HG02943 (cell line): ENCODE results near the gene KRTAP10-4.
"Not testable (repeated sequence)": the region's sequence is repeated elsewhere in the genome, so short reads cannot be mapped to it uniquely, and the experiment has no call there.

ENCODE experiments used
- ATAC-seq: cut with Tn5 transposase; IDR thresholded peaks from one replicate; pipeline ENCODE4 v1.9.1; 2021; ENCODE audit warnings: mild to moderate bottlenecking, low read depth, moderate library complexity; ENCODE audit not compliant: unreplicated experiment

Gene KRTAP10-4, protein sequence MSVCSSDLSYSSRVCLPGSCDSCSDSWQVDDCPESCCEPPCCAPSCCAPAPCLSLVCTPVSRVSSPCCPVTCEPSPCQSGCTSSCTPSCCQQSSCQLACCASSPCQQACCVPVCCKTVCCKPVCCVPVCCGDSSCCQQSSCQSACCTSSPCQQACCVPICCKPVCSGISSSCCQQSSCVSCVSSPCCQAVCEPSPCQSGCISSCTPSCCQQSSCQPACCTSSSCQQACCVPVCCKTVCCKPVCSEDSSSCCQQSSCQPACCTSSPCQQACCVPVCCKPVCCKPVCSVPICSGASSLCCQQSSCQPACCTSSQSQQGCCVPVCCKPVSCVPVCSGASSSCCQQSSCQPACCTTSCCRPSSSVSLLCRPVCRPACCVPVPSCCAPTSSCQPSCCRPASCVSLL

DNA sequence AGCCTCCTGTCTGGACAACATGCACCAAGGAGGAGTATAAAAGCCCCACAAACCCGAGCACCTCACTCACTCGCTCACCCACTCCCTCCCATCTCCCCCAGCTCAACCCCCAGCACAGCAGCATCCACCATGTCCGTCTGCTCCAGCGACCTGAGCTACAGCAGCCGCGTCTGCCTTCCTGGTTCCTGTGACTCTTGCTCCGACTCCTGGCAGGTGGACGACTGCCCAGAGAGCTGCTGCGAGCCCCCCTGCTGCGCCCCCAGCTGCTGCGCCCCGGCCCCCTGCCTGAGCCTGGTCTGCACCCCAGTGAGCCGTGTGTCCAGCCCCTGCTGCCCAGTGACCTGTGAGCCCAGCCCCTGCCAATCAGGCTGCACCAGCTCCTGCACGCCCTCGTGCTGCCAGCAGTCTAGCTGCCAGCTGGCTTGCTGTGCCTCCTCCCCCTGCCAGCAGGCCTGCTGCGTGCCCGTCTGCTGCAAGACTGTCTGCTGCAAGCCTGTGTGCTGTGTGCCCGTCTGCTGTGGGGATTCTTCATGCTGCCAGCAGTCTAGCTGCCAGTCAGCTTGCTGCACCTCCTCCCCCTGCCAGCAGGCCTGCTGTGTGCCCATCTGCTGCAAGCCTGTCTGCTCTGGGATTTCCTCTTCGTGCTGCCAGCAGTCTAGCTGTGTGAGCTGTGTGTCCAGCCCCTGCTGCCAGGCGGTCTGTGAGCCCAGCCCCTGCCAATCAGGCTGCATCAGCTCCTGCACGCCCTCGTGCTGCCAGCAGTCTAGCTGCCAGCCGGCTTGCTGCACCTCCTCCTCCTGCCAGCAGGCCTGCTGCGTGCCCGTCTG, at the start of gene KRTAP10-4:
KRTAP10-4 (plus strand) TSS at position 100 of the 827 bp plus-strand sequence; CDS start at position 130, 30 bp downstream.
- not testable (repeated sequence) for ATAC-seq

DNA sequence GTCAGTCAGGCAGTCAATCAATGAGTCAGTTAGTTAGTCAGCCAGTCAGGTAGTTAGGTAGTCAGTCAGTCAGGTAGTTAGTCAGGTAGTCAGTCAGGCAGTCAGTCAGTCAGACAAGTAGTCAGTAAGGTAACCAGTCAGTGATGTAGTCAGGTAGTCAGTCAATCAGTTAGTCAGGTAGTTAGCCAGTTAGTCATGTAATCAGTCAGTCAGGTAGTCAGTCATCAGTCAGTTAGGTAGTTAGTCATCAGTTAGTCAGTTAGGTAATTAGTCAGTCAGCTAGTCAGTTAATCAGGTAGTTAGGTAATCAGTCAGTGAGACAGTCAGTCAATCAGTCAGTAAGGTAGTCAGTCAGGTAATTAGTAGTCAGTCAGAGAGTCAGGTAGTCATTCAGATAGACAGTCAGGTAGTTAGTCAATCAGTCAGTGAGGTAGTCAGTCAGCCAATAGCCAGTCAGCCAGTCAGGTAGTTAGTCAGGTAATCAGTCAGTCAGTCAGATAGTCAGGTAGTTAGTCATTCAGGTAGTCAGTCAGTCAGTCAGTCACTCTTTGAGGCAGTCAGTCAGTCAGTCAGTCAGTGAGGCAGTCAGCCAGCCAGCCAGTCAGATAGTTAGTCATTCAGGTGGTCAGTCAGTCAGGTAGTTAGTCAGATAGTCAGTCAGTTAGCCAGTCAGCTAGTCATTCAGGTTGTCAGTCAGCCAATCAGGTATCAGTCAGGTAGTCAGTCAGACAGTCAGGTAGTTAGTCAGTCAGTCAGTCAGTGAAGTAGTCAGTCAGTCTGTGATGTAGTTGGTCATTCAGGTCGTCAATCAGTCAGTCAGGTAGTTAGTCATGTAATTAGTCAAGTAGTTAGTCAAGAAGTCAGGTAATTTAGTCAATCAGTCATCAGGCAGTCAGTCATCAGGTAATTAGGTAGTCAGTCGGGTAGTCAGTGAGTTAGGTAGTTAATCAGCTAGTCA, 48.8 kb upstream of the KRTAP10-4 start:
- ATAC-seq = no peak

DNA sequence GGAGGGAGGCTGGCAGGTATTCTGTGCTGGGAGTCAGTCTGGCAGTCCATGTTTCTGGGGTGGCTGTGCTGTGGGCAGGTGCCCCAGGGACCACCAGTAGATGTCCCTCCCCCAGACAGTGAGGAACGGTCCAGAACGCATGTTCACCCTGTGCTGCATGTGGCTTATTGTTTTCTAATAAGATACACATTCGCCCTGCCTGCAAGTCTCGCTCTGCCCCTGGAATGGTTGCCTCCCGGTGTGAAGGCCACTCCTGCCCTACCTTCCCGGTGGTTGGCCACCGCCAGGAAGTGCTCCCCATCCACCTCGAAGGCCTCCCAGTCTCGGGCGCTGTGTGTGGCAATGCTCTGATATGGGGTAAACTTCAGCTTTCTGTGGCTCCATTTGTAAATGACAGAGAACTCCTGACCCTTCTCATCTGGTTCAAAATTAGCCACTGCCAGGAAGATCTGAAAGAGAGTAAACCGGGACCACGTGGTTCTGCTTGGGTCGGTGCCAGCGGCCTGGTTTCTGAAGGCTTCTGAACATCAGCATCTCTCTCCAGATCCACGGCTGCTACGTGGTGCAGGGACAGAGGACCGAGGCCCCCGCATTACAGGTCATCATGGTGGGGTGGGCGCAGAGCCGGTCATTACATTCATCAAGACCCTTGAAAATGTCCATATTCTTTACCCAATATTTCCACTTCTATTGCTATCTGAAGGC, 48.0 kb upstream of the KRTAP10-4 start:
- ATAC-seq = no peak

DNA sequence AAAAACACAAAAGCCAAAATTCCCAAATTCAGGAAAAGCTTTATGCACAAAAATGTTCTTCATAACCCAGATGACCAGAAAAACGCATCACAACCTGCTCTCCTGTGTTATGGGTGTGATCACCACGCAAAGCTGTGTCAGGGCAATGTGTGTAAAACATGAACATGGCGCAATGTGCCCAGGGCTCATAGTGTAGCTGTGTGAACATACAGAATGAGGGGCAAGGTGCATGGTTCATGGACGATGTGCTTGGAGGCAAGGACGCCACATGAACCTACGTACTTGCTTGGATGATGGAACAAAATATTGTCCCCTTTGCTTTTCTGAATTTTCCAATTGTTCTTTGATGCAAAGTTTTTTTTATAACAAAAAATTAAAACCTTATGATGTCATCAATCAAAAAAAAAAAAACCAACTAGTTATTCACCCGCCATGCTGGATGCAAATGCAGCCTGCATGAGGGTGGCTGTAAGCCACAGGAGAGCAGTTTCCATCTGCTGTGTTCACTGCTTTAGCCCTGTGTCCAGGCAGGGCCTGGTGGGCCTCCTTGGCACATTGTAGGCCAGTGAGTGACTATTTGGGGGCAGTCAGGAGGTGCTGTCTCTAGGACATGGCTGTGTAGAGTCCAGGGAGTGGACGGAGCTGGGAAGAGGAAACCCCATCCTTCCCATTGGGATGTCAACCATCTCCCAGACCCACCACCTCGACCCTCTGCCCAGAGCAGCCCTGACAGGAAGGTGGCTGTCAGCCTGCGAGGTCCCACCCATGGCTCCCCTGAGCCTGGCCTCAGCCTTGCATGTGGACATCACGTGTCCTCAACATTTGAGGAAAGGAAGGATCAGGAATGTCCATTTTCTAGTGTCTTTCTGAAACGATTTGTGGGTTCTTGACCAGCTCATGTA, 47.2 kb upstream of the KRTAP10-4 start:
- ATAC-seq = no peak

DNA sequence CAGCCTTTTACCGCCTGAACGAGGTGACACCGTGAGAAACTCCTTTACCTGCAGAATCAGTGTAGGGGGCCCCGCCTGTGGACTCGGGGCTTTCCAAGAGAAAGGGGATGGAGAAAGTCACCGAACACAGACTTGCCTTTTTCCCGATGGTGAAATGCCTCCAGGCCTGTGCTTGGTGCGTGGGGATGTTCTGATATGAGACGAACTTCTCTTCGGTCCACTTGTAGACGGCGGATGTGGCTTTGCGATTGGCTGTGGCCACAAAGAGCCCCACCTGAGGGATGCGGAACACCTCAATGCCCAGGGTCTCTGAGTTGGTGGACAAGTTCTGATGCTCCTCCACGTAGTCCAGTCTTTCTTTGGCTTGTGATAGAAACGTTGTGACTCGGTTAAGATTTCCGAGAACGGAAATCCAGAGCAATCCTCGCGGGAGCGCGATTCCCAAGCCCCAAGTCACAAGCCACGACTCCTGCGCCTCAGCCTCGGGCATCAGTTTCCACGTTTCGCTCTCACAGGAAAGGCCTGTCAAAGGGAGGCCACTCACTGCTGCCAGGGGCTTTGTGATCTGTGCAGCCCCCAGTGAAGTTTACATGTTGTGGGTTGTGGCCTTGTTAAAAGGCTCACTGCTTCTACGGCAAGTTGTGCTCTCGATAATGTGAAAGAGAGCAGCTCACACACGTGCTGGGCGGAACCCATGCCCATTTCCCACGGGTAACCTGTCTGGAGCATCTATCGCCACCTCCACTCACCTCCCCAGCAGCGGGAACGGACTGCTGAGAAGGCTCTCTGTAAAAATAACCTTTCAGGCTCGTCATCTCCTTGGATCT, 46.2 kb upstream of the KRTAP10-4 start:
- ATAC-seq = no peak

DNA sequence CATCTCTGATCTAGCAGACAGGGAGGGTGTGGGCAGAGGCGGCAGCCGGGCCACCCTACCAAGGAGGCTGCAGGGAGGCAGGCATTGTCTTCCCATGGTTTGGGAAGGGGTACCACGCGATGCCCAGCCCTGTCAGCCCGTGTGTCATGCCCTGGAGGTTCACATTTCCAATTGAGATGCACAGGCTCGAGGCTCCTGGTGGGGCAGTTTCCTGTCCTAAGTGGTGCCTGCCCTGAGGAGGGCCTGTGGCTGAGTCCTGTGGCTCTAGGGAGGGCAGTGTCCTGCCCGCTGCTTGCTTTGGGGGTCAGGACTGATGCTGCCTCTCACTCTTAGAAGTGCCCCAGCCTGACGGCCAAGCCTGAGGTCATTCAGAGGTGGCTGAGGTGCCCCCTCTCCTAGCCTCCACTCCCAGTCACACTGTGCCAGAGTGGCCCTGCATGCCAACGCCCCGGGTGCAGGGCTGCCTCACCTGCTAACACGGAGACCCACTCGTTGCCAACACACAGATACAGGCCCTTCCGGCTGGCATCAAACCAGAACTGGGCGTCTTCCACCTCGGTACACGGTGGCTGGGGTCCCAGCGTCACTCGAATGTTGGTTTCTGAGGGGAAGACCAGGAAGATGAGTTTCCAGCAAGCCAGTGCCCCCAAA, 45.4 kb upstream of the KRTAP10-4 start:
- ATAC-seq = no peak

DNA sequence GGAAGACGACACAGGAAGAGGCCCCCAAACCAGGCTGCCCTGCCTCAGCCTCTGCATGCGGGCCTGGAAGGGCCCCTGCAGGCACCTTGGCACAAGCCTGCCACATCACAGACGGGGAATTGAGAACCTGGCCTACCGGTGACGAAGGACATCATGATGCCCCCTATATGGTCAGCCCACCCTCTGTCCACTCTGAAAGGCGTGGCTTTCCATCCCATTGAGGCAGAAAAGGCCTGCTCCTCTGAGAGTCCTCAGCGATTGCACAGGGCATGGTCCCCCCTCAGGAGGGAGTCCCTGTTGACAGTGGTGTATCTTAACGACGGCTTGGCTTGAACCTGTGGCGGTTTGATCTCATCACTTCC, 44.9 kb upstream of the KRTAP10-4 start:
- no peak for ATAC-seq

DNA sequence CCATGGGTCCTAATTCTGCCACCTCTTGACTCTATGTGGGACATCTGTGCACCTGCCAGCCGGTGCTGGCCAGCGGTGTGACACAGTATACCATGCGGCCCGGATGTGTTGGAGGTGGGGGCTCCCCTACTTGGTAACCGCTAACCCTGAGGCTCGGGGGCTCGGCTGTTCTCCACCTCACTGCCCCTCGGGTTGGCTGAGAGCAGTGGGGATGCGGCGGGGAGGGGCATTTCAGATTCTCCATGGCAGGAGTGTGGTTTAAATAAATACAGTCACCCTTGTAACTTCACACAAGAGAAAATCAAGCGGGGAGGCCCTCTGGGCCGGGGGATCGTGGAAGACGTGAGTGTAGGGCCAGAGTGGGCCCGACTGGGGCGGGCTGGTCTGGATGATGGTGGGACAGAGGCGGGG, 44.5 kb upstream of the KRTAP10-4 start:
- no peak for ATAC-seq

DNA sequence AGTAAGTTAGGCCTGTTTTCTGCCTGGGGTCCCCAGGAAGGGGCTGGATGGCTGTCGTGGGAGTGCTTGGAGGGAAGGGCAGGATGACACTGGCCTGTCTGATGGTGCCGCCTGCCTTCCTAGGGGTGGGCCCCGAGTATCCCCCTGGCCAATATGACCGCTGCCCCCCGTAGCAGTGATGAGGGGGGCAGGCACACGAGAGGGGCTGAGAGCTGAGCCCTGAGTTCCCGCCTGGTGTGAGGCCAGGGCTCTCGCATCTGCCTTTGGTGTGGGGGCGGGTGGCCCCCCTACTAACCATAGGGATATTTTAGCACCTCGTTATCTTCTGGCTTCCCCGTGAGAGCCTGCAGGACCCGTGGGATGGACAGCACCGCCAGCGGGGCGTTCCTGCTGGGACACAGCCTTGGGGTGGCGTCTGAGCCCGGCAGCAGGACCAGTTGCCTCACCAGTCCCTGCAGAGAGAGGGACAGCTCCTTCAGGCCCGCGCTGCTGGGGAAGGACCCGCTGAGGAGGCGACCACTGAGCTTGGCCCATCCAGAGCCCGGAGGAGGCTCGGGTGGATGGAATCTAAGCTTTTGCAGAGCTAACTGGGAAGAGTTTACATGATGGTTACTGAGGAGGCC, 43.9 kb upstream of the KRTAP10-4 start:
- ATAC-seq = no peak

DNA sequence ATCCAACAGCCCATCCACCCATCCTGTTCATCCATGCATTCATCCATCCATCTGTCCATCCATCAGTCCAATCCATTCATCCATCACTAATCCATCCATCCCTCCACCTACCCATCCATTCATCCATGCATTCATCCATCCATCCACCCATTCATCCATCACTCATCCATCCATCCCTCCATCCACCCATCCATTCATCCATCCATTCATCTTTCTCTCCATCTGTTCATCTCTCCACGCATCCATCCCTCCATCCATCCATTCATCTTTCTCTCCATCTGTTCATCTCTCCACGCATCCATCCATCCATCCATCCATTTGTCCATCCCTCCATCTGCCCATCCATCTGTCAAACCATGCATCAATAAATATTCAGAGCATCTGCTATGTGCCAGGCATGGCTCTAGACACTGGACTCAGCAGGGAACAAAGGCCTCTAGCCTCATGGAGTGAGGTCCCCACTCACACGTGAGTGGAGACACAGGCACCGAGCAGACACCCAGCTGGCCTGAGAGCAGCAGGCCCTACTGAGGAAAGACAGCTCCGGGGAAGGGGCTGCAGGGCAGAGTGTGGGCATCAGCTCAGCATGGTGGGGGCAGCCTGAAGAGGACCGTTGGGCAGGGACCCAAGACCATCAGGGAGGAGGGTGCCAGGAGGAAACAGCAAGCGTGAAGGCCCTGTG, 43.2 kb upstream of the KRTAP10-4 start:
- no peak for ATAC-seq

DNA sequence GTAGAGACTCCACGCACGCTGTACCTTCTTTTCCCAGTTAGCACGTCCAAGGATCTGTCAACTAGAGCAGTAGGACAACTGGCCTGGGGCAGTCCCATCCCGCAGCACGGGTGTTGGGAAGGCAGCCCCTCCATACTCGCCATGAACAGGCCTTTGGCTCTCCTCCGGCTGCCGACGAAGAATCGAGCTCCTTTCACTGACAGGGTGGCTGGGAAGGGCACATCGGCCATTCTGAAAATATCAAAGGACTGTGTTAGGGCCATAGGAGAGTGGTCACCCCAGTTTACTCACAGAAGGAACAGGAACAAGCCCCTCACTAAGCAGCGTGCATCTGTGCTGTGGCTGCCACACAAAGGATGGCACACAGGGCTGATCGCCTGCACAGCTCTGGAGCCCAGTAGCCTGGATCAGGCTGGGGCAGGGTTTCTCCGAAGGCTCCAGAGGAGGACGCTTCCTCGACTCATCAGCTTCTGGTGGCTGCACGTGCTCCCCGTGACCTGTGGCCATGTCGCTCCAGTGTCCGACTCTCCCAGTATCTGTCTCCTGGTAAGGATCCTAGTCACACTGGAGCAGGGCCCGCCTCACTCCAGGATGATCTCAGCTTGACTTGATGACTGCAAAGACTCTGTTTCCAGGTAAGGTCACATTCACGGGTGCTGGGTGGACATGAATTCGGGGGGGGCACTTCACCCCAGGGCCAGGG, 42.5 kb upstream of the KRTAP10-4 start:
- ATAC-seq = no peak

DNA sequence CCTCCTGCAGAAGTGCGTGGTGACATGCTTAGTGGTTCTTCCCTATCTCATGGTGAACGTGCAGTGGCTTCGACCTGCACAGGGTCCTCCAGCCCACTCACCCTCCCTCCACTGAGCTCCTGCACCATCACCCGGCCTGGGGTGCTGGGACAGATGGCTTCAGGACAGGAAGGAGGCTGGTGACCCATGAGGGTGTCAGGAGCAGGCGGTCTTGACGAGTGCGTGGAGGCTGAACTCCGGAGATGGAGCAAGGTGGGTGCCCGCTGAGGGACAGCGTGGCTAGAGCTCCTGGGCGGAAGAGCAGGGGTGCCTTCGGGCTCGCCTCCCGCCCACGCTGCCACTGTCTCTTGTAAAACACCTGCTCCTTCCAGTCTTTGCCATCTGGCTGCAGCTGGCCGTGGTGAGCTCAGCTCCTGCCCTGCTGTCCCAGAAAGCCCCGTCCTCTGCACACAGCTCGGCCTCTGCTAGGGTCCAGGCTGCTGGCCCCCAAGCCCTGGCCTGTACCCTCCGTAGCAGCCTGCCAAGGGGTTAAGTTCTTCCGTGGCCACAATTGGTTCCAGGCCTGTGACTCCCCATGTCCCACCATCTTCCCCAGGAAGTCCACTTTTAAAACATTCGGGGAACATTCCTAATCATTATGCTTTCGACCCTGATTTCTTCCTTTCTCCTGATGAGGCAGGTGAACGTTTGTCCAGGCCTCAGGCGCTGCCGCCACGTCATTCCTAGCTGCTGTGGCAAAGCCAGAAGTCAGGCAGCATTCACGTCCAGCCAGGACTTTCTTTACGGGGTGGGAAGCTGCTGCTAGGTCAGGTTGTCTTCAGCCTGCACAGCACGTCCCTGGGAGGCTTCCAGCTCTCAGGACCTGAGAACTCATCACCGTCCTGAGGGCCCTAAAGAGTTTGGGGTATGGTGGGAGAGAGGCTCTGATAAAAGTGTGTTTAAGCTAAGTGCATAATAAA, 41.6 kb upstream of the KRTAP10-4 start:
- no peak for ATAC-seq

DNA sequence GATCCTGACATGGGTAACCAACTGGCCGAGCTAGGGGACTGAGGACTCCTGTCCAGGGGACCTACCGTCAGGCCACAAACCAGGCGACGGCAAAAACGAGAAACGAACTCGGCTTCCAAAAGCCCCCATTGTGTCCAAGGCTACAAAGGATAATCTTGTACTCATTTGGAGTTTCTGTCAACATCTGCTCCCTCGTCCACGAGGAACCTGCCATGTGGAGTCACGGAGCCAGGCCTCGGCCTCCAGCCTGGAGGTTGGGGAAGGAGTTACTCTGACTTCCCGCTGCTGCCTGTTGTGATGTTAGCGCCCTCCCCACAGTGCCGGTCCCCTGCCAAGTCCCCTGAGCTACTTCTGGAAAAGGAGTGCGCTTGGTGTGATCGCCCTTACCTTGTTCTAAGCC, 40.8 kb upstream of the KRTAP10-4 start:
- ATAC-seq = no peak

DNA sequence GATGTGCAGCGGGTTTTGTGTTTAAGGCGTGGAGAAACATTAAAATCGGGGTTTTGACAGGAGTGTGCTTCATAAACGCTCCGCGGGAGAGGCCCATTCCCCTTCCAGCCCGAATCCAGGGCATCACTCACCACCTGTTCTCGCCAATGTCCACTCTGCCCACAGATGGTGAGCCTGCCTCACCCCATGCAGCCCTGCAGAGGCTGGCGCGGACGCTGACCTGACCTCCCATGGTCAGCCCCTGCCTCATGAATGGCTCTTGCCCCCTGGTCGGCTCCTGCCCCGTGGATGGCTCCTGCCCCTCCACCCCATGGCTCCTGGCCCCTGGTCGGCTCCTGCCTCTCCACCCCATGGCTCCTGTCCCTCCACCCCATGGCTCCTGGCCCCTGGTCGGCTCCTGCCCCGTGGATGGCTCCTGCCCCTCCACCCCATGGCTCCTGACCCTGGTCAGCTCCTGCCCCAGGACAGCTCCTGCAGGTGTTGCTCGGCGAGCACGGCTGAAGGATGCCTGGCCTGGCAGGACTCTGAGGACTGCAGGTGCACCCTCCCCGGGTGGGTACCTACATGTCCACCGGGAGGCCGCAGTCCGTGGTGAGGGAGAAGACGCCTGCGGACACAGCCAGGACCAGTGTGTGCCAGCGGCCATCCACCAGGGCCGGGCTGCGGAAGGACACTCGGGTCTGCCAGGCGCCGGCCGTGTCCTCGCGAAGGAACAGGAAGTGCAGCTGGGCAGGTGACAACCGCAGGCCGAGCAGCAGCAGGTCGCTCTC, 40.2 kb upstream of the KRTAP10-4 start:
- ATAC-seq = no peak
